HepG2 (cell line): ENCODE data around the gene TLNRD1. TPM values are rescaled to one million over a fixed set of nuclear protein-coding genes. Genes with fewer than 3 reads are reported as not detected.
A peak's percentile ranks its signal among the peaks of the same experiment; 100 is the strongest.

Experiments
- ATAC-seq: fragments of 200-7000 bp; cut with Tn5 transposase; 3 replicates; pipeline ENCODE4 v1.9.1; 2020; ENCODE audit warnings: mild to moderate bottlenecking, moderate library complexity
- BruUV-seq: library from RNA; stranded (reverse); fragments of 400-500 nt; replicated peaks from 2 replicates; lab custom pipeline; 2021; lab: Mats Ljungman, UMichigan
- CTCF ChIA-PET: fragments of 300-600 bp; formaldehyde crosslinking; extraction: SDS; loops from one replicate; lab custom pipeline; 2021; ENCODE audit warnings: low total read pairs, inconsistent platforms, low intra/inter-chr PET ratio; lab: Yijun Ruan, JAX
- POLR2A ChIA-PET: fragments of 350-600 bp; sonication (Branson Sonifier 250); formaldehyde crosslinking; loops from one replicate; lab custom pipeline; 2020; ENCODE audit warnings: antibody characterized with exemption, inconsistent platforms; lab: Yijun Ruan, JAX
- DNase-seq: peaks from one replicate; pipeline ENCODE4 v3.0.0-alpha.2; 2015; ENCODE audit warnings: low spot score
- FAIRE-seq: peaks from 3 replicates; lab custom pipeline; 2011; peaks lifted over from hg19 to GRCh38; lab: Jason Lieb, UNC
- H2AFZ ChIP-seq: one replicate; pipeline ENCODE4 v1.6.1; 2011; ENCODE audit warnings: low read length, inconsistent platforms
- H3K27ac ChIP-seq: fragments of 300-600 bp; 3 replicates; pipeline ENCODE4 v1.8.0; 2011; ENCODE audit warnings: mixed run types, mild to moderate bottlenecking, mixed read lengths, low read length, inconsistent platforms; ENCODE audit not compliant: insufficient read depth; ENCODE audit errors: extremely low read length
- H3K27me3 ChIP-seq, 2 experiments: fragments of 200-600 bp in 1 of 2; 2 replicates in 1 of 2; 3 replicates in 1 of 2; pipeline versions ENCODE4 v1.6.0 to v1.8.0; 2011; ENCODE audit warnings: low read length in 2 of 2, mild to moderate bottlenecking in 2 of 2, moderate library complexity in 2 of 2, inconsistent platforms in 1 of 2; ENCODE audit not compliant: insufficient read depth in 2 of 2, control insufficient read depth in 1 of 2
- H3K36me3 ChIP-seq, 2 experiments: fragments of 200-600 bp in 1 of 2; replicated peaks in 1 of 2; 2 replicates in 1 of 2; 3 replicates in 1 of 2; pipeline versions ENCODE4 v1.5.1 to v1.8.0; 2011; ENCODE audit warnings: low read length in 2 of 2, inconsistent platforms in 1 of 2; ENCODE audit not compliant: insufficient read depth in 2 of 2, control insufficient read depth in 1 of 2
- H3K4me1 ChIP-seq: 2 replicates; pipeline ENCODE4 v1.5.1; 2012; ENCODE audit warnings: low read length, inconsistent platforms; ENCODE audit not compliant: insufficient read depth
- H3K4me2 ChIP-seq: 2 replicates; pipeline ENCODE4 v1.6.0; 2011; ENCODE audit warnings: low read depth, low read length, inconsistent platforms
- H3K4me3 ChIP-seq, 3 experiments: fragments of 200-600 bp in 1 of 3; sonication (generic), shearing (Covaris generic) in 1 of 3; replicated peaks in 1 of 3; 2 replicates each; pipeline ENCODE4 v1.5.1; 2011 to 2016; ENCODE audit warnings: low read length in 3 of 3, inconsistent platforms in 2 of 3, low read depth in 2 of 3, mild to moderate bottlenecking in 2 of 3, control low read depth in 1 of 3, mixed read lengths in 1 of 3; ENCODE audit not compliant: insufficient read depth in 1 of 3
- H3K79me2 ChIP-seq: one replicate; pipeline ENCODE4 v1.6.1; 2011; ENCODE audit warnings: low read length, inconsistent platforms; ENCODE audit not compliant: insufficient read depth
- H3K9ac ChIP-seq: 2 replicates; pipeline ENCODE4 v1.6.0; 2011; ENCODE audit warnings: mild to moderate bottlenecking, low read depth, low read length, inconsistent platforms; ENCODE audit not compliant: insufficient read depth
- H3K9me3 ChIP-seq: 2 replicates; pipeline ENCODE4 v1.5.1; 2012; ENCODE audit warnings: mild to moderate bottlenecking, low read length
- H4K20me1 ChIP-seq: 2 replicates; pipeline ENCODE4 v1.6.0; 2011; ENCODE audit warnings: inconsistent platforms, mild to moderate bottlenecking, low read length, moderate library complexity; ENCODE audit not compliant: insufficient read depth
- CENPX ChIP-seq: sonication (generic); formaldehyde crosslinking; IDR thresholded peaks from 2 replicates; pipeline ENCODE4 v1.9.0; 2021; ENCODE audit warnings: mild to moderate bottlenecking, missing genetic modification reagents, moderate library complexity
- FOXA1 ChIP-seq, 2 experiments: fragments of 450-650 bp in 1 of 2; sonication (generic) in 1 of 2; formaldehyde crosslinking in 1 of 2; IDR thresholded peaks; 2 replicates each; pipeline versions ENCODE4 v1.4.0 to v1.6.1; 2016 to 2020; ENCODE audit warnings: missing genetic modification reagents in 1 of 2
- HOXA3 ChIP-seq: sonication (generic); formaldehyde crosslinking; IDR thresholded peaks from 2 replicates; pipeline ENCODE4 v1.5.0; 2020; ENCODE audit warnings: missing genetic modification reagents
- MTA1 ChIP-seq: sonication (generic); formaldehyde crosslinking; IDR thresholded peaks from 2 replicates; pipeline ENCODE4 v1.4.0; 2020; ENCODE audit warnings: missing genetic modification reagents, mild to moderate bottlenecking, borderline replicate concordance
- POLR2AphosphoS2 ChIP-seq: IDR thresholded peaks from 2 replicates; pipeline ENCODE4 v1.6.1; 2011; ENCODE audit warnings: low read depth, low read length, improper control_type of control experiment
- RBFOX2 ChIP-seq: fragments of 200-400 bp; formaldehyde crosslinking; IDR thresholded peaks from 2 replicates; pipeline ENCODE4 v1.6.1; 2017; ENCODE audit warnings: low read depth, mild to moderate bottlenecking, low read length
- ZIK1 ChIP-seq: sonication (generic); formaldehyde crosslinking; IDR thresholded peaks from 2 replicates; pipeline ENCODE4 v1.5.0; 2020; ENCODE audit warnings: mild to moderate bottlenecking, low read depth, missing genetic modification reagents, borderline replicate concordance
- ZNF30 ChIP-seq: sonication (generic); formaldehyde crosslinking; IDR thresholded peaks from 2 replicates; pipeline ENCODE4 v1.5.0; 2020; ENCODE audit warnings: mild to moderate bottlenecking, missing genetic modification reagents
- ZNF776 ChIP-seq: sonication (generic); formaldehyde crosslinking; IDR thresholded peaks from 2 replicates; pipeline ENCODE4 v1.4.0; 2020; ENCODE audit warnings: mild to moderate bottlenecking, missing genetic modification reagents
- WGBS: methylation state at CpG from one replicate; pipeline ENCODE4 v1.1.6; 2017; ENCODE audit warnings: low lambda C conversion rate; 5-methylcytosine and 5-hydroxymethylcytosine counted together
- in situ Hi-C: cut with HindIII; loops from 2 replicates; pipeline ENCODE4 v1.10.0; 2017; ENCODE audit warnings: low pct_unique_long_range_greater_than_20kb; ENCODE audit not compliant: extremely low pct_ligation_motif_present
- intact Hi-C: fragments of 100-400 bp; cut with micrococcal nuclease; formaldehyde crosslinking; loops from one replicate; pipeline ENCODE4 v1.10.0; 2022; ENCODE audit not compliant: unreplicated experiment
- polyA plus RNA-seq, 8 experiments: library from polyadenylated mRNA; depleted of rRNA in 3 of 8; stranded (reverse) in 7 of 8; unstranded in 1 of 8; fragments of >200 nt; fragmentation: Illumina TruSeq in 4 of 8; extraction: Trizol in 4 of 8; gene quantifications; 2 replicates each; pipeline versions ENCODE4 v1.2.1 to v1.2.3, GENCODE V29; 2011 to 2016; ENCODE audit warnings: low read depth in 4 of 8, missing spikeins in 1 of 8, mixed read lengths in 1 of 8; ENCODE audit not compliant: insufficient read depth in 1 of 8
- total RNA-seq, 5 experiments: library from RNA; depleted of rRNA; stranded (reverse); fragments of >200 nt; fragmentation: Illumina TruSeq; extraction: Trizol; gene quantifications; 2 replicates each; pipeline ENCODE4 v1.2.3, GENCODE V29; 2016; ENCODE audit warnings: low read depth in 1 of 5
- TF ChIP-seq, protein P1 (sequence below): sonication (generic); formaldehyde crosslinking; IDR thresholded peaks from 2 replicates; pipeline ENCODE4 v1.8.0; 2022; ENCODE audit warnings: mild to moderate bottlenecking, missing genetic modification reagents, moderate library complexity
- TF ChIP-seq, protein P2 (sequence below): sonication (generic); formaldehyde crosslinking; IDR thresholded peaks from 2 replicates; pipeline ENCODE4 v1.5.0; 2020; ENCODE audit warnings: missing genetic modification reagents
- TF ChIP-seq, protein P3 (sequence below): sonication (generic); formaldehyde crosslinking; IDR thresholded peaks from 2 replicates; pipeline ENCODE4 v1.4.0; 2020; ENCODE audit warnings: missing genetic modification reagents

Gene TLNRD1
- total and polyA plus RNA-seq, 2 of the 13 experiments (the other 11 are each of a cell fraction or from before 2014, with no cell fraction given) = 3.4 to 5.3 TPM

- 96% methylated on average over 35 of the region's 42 CpGs for WGBS
- in situ Hi-C loops (no loop called here), intact Hi-C loops (no loop called here)
- H3K9ac ChIP-seq = 0 out of 2 replicates have a peak overlapping the region, but pooled peaks have one; percentile 86
- no peak for FAIRE-seq
- TF ChIP-seq MTA1 (CRISPR knock-in tag) (0 out of 2 replicates have a peak, but pooled peaks have one; percentile 41), FOXA1 (IDR thresholded peaks at IDR 0.05) (no peak), FOXA1 (CRISPR knock-in tag; IDR thresholded peaks at IDR 0.05) (no peak)
- ChIA-PET POLR2A (interaction anchor here (0.9 kb wide), 1 partner anchor 13 kb away, joined by 3 read pairs; no protein-coding TSS in a partner anchor), CTCF (no interaction called here)
- no peaks in the 10 kb centered on the region for H3K79me2 ChIP-seq
- H3K9me3 ChIP-seq = no peaks in the 10 kb centered on the region
- no peak for DNase-seq
- no peak for ATAC-seq
- no peaks in the 10 kb centered on the region; the same call in 1 of the 2 replicates for H4K20me1 ChIP-seq
- no peaks in the 10 kb centered on the region for H3K27me3 ChIP-seq
- H2AFZ ChIP-seq = no peak overlapping the region
- H3K27ac ChIP-seq = no peak overlapping the region
- no peaks in the 10 kb centered on the region; a peak in 1 of 5 replicates for H3K36me3 ChIP-seq
- peak overlapping the region; percentile 79 for H3K4me2 ChIP-seq
- no TSS peak for BruUV-seq
- H3K4me3 ChIP-seq = peak overlapping the region in 2 of 3 experiments; percentile 76 to 92; a peak in 4 of 6 replicates
- peaks cover 40% of the 10 kb centered on the region for H3K4me1 ChIP-seq
Observed at GRCh38 chr15:81002009-81002330, 1.2 kb downstream of the TLNRD1 start.

- H3K36me3 ChIP-seq = no peaks in the 10 kb centered on the region; a peak in 1 of 5 replicates
- FAIRE-seq (no peak), DNase-seq (no peak), ATAC-seq (no peak)
- H3K4me1 ChIP-seq = peaks cover 40% of the 10 kb centered on the region
- ChIA-PET CTCF (no interaction called here), POLR2A (interaction anchor here (0.9 kb wide), 1 partner anchor 14 kb away, joined by 3 read pairs; no protein-coding TSS in a partner anchor)
- in situ Hi-C loops = no loop called here
- H3K27ac ChIP-seq = no peak overlapping the region
- H3K9me3 ChIP-seq = no peaks in the 10 kb centered on the region
- no peaks in the 10 kb centered on the region for H3K79me2 ChIP-seq
- H3K27me3 ChIP-seq = no peaks in the 10 kb centered on the region
- no peak overlapping the region for H2AFZ ChIP-seq
- intact Hi-C loops = no loop called here
- WGBS = 98% methylated on average over 47 of the region's 89 CpGs
- BruUV-seq = no TSS peak
- H3K4me3 ChIP-seq = peak overlapping the region in 1 of 3 experiments; percentile 92; a peak in 1 of 6 replicates
- H3K4me2 ChIP-seq = peak overlapping the region; percentile 79
- no peak overlapping the region for H3K9ac ChIP-seq
- no peaks in the 10 kb centered on the region; the same call in 1 of the 2 replicates for H4K20me1 ChIP-seq
- TF ChIP-seq, protein P1, sequence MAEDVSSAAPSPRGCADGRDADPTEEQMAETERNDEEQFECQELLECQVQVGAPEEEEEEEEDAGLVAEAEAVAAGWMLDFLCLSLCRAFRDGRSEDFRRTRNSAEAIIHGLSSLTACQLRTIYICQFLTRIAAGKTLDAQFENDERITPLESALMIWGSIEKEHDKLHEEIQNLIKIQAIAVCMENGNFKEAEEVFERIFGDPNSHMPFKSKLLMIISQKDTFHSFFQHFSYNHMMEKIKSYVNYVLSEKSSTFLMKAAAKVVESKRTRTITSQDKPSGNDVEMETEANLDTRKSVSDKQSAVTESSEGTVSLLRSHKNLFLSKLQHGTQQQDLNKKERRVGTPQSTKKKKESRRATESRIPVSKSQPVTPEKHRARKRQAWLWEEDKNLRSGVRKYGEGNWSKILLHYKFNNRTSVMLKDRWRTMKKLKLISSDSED = no peak
- TF ChIP-seq CENPX (CRISPR knock-in tag) = no peak
- TF ChIP-seq ZNF776 (CRISPR knock-in tag) = peak; percentile 53; the same call in 1 of the 2 replicates
- TF ChIP-seq HOXA3 (CRISPR knock-in tag) = peak; percentile 51
- no peak for TF ChIP-seq ZNF30 (CRISPR knock-in tag)
- TF ChIP-seq ZIK1 (CRISPR knock-in tag) = no peak
- no peak for TF ChIP-seq POLR2AphosphoS2
- TF ChIP-seq, protein P2, sequence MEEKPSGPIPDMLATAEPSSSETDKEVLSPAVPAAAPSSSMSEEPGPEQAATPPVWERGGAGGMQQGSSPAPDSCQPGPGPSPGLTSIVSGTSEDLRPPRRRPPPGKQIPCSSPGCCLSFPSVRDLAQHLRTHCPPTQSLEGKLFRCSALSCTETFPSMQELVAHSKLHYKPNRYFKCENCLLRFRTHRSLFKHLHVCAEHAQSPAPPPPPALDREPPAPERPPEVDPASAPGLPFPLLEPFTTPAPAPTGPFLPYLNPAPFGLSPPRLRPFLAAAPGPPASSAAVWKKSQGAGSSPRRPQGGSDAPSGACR (CRISPR knock-in tag) = no peak
- TF ChIP-seq, protein P3, sequence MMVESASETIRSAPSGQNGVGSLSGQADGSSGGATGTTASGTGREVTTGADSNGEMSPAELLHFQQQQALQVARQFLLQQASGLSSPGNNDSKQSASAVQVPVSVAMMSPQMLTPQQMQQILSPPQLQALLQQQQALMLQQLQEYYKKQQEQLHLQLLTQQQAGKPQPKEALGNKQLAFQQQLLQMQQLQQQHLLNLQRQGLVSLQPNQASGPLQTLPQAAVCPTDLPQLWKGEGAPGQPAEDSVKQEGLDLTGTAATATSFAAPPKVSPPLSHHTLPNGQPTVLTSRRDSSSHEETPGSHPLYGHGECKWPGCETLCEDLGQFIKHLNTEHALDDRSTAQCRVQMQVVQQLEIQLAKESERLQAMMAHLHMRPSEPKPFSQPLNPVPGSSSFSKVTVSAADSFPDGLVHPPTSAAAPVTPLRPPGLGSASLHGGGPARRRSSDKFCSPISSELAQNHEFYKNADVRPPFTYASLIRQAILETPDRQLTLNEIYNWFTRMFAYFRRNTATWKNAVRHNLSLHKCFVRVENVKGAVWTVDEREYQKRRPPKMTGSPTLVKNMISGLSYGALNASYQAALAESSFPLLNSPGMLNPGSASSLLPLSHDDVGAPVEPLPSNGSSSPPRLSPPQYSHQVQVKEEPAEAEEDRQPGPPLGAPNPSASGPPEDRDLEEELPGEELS = no peak
- peak; percentile 60; the same call in 1 of the 2 replicates for TF ChIP-seq RBFOX2
Observed at GRCh38 chr15:81002331-81003096, 1.8 kb downstream of the TLNRD1 start.
